A549 treated with CORT108297 at 1 μM for 4 hours (cell line): ENCODE measurements around the gene DDX18. TPM values are rescaled to one million over a fixed set of nuclear protein-coding genes. Genes with fewer than 3 reads are reported as not detected.

ENCODE experiments used
- total RNA-seq: library from RNA; stranded (reverse); fragments of 200-300 nt; extraction: Qiagen RNA extraction; gene quantifications from 5 replicates; pipeline ENCODE4 v1.2.3, GENCODE V29; 2022

Gene DDX18
- total RNA-seq, result 66.7 to 80.9 TPM (median 69.5 TPM) in 5 replicates

DNA sequence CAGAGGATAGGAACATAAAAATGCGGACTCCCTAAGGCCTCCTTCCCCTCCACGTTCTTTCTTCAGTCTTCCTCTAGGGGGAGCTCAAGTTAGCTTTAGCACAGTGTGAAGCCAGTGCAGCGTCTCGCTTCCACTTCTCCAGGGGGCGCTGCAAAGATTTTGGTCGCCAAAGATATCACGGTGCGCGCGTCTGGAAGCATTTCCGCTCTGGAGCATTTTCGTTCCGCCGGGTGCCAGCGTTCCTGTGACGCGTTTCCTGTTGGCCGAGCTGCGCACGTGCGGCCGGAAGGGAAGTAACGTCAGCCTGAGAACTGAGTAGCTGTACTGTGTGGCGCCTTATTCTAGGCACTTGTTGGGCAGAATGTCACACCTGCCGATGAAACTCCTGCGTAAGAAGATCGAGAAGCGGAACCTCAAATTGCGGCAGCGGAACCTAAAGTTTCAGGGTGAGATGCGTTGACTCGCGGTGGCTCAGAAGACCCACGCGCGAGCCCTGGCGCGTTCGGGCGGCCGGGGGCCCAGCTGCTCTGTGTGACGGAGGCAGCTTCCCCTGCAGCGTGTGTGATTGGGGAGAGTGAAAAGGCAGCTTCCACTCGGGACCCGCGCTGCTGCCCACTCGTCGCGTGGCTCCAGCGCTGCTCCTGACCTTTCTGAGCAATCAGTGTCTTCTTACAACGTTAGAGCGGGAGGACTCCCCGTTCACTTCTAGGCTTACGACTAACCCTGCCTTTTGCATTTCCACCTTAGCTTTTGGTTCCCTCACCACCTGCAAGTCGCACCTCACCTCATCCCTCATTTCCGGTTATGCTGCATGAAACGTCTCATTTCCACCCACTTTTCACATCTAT lies at the start of gene DDX18:
TSS of gene DDX18 (plus strand) at position 275 of the 848 bp plus-strand sequence. CDS start at position 362, 87 bp downstream.

Other genes with a start within 250 kb of the DDX18 start
- 12.3 to 14.6 TPM (median 14.1 TPM) in 5 replicates for gene CCDC93, start 199.4 kb downstream of the DDX18 start, total RNA-seq